Measurements from ENCODE around the gene NDUFV2. TPM values are rescaled to one million over a fixed set of nuclear protein-coding genes. Genes with fewer than 3 reads are reported as not detected.

NDUFV2 gene
- 112 and 176 TPM in 2 replicates for total RNA-seq

DNA sequence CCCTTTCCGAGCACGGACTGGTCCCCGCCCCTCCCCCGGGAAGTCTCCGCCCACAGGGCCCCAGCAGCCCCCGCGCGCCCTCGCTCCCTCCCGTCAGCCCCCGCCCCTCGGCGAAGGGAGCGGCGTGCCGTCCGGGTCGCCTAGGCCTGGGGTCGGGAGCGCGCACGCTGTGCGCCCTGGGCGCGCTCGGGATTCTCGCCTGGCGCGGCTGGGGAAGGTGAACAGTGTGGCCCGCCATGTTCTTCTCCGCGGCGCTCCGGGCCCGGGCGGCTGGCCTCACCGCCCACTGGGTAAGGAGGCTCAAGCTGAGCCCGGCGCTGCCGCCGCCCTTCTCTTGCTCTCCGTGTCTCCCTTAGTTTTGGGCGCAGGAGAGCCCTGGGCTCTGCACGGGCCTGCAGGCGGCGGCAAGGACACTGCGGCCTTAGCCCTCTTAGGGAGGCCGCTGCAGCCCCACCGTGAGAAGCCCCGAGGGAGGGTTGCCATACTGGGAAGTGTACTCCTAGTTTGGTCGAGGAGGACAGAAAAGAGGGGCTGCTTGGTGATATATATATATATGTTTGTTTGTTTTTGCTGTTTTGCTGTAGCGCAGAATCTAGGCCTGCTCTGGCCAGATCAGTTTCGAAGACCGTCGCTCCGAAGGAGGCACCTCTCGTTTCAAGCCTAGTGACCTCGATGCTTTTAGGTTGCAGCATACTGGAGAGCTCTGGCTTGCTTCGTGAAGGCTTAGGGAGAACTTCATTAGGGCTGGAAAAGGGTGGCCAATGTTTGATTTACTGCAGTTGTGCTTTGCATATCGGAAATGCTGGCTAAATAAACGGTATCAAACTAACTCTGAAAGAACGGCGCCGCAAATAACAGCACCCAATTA lies at the start of gene NDUFV2:
TSS of gene NDUFV2 (plus strand) at position 192 of the 868 bp plus-strand sequence. CDS start at position 237, 45 bp downstream.

DNA sequence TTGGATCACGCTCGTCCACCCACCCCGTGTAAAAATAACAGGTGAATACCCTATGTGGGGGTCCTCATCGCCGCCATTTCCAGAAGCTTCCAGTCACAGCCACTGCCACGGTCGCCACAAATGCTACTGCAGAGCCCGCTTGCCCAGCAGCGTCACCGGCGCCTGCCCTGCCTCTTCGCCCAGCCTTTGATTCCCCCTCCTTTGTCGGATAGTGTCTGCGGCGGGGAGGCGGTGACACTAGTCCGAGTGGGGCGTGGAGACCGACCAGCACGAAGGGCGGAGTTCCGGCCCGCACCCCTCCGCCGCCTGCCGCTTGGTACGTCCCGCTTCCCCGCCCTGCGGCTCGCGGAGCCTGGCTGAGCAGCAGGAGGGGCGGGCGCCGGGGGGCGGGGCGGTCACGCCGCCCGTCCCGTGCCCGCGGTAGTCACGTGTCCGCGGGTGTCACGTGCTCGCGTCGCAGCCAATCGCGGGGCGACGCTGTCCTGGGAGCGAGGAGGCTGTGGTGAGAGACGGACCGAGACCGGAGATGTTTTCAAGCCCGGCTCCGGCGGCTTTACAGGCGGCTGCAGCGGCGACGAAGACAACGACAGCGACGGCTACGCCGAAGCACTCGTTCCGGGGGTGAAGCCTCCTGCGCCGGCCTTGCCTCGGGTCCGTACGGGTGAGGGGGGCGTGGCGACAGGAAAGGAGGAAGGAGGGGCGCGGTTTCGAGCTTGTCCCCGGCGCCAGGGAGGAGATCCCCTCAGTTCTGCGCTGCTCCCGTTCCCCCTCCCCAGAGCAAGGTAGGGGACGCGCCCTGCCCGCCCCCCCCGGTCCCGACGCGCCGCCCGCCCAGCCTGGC lies 34.0 kb downstream of the NDUFV2 start, which contains the start of gene ANKRD12:
TSS of gene ANKRD12 (plus strand) at position 467 of the 841 bp plus-strand sequence. CDS start 45,652 bp downstream, outside the sequence.

Other genes with a start within 250 kb of the NDUFV2 start
- gene ANKRD12, start 34.1 kb downstream of the NDUFV2 start, total RNA-seq = 8.8 and 28.7 TPM in 2 replicates
- 90.9 and 125 TPM in 2 replicates for gene TWSG1, start 232.1 kb downstream of the NDUFV2 start, total RNA-seq